GM12878 (cell line): Measurements from ENCODE around the gene GLT1D1. TPM values are rescaled to one million over a fixed set of nuclear protein-coding genes. Genes with fewer than 3 reads are reported as not detected.
"Not testable (repeated sequence)": the region's sequence is repeated elsewhere in the genome, so short reads cannot be mapped to it uniquely, and the experiment has no call there.

Experiments
- ATAC-seq: fragments of 200-7000 bp; cut with Tn5 transposase; 3 replicates; pipeline ENCODE4 v1.9.1; 2020; ENCODE audit warnings: mild to moderate bottlenecking, moderate library complexity
- BruUV-seq: library from RNA; stranded (reverse); fragments of 400-500 nt; replicated peaks from 2 replicates; lab custom pipeline; 2021; lab: Mats Ljungman, UMichigan
- CTCF ChIA-PET: fragments of 300-600 bp; sonication (Branson Sonifier 250); formaldehyde crosslinking; extraction: SDS; loops from one replicate; lab custom pipeline; 2021; ENCODE audit warnings: inconsistent platforms; lab: Yijun Ruan, JAX
- POLR2A ChIA-PET: fragments of 350-600 bp; formaldehyde crosslinking; extraction: SDS; loops from one replicate; lab custom pipeline; 2021; ENCODE audit warnings: inconsistent platforms; lab: Charles Lee
- RAD21 ChIA-PET: fragments of 300-600 bp; sonication (Branson Sonifier 250); formaldehyde crosslinking; loops from one replicate; lab custom pipeline; 2023; ENCODE audit warnings: antibody characterized with exemption; ENCODE audit not compliant: unreplicated experiment; lab: Charles Lee
- SMC1A ChIA-PET: fragments of 300-600 bp; sonication (Branson Sonifier 250); formaldehyde crosslinking; loops from one replicate; lab custom pipeline; 2023; ENCODE audit not compliant: unreplicated experiment, uncharacterized antibody; lab: Charles Lee
- DNase-seq: peaks from one replicate; pipeline ENCODE4 v3.0.0-alpha.2; 2011; ENCODE audit warnings: low read depth, low spot score
- FAIRE-seq: peaks from 3 replicates; lab custom pipeline; 2011; peaks lifted over from hg19 to GRCh38; lab: Jason Lieb, UNC
- H2AFZ ChIP-seq: 2 replicates; pipeline ENCODE4 v1.6.0; 2011; ENCODE audit warnings: low read depth, low read length, control low read depth; ENCODE audit not compliant: control insufficient read depth
- H3K27ac ChIP-seq: 2 replicates; pipeline ENCODE4 v1.5.1; 2011; ENCODE audit warnings: control low read depth; ENCODE audit not compliant: control insufficient read depth, insufficient read depth
- H3K27me3 ChIP-seq, 2 experiments: replicated peaks in 1 of 2; 2 replicates each; pipeline versions ENCODE4 v1.6.0 to v1.6.1; 2011; ENCODE audit warnings: low read length in 1 of 2; ENCODE audit not compliant: control insufficient read depth in 2 of 2, insufficient read depth in 2 of 2
- H3K36me3 ChIP-seq, 2 experiments: 2 replicates each; pipeline ENCODE4 v1.5.1; 2011; ENCODE audit warnings: low read length in 1 of 2; ENCODE audit not compliant: control insufficient read depth in 2 of 2, insufficient read depth in 2 of 2
- H3K4me1 ChIP-seq: 2 replicates; pipeline ENCODE4 v1.6.1; 2011; ENCODE audit warnings: mild to moderate bottlenecking, low read length, moderate library complexity, mixed read lengths; ENCODE audit not compliant: control insufficient read depth, insufficient read depth
- H3K4me2 ChIP-seq: 2 replicates; pipeline ENCODE4 v1.6.0; 2011; ENCODE audit warnings: control low read depth; ENCODE audit not compliant: control insufficient read depth, insufficient read depth
- H3K4me3 ChIP-seq: fragments of 200-600 bp; sonication (generic); 2 replicates; pipeline ENCODE4 v1.5.1; 2016
- H3K79me2 ChIP-seq: 2 replicates; pipeline ENCODE4 v1.6.0; 2011; ENCODE audit warnings: low read length; ENCODE audit not compliant: control insufficient read depth, insufficient read depth
- H3K9ac ChIP-seq: 2 replicates; pipeline ENCODE4 v1.8.0; 2011; ENCODE audit warnings: low read length, control low read depth, mixed read lengths; ENCODE audit not compliant: control insufficient read depth, insufficient read depth
- H3K9me3 ChIP-seq: replicated peaks from 3 replicates; pipeline ENCODE4 v1.5.1; 2011; ENCODE audit warnings: mild to moderate bottlenecking, low read length; ENCODE audit not compliant: control insufficient read depth, insufficient read depth
- H4K20me1 ChIP-seq: 2 replicates; pipeline ENCODE4 v1.6.0; 2011; ENCODE audit not compliant: control insufficient read depth, insufficient read depth
- IKZF1 ChIP-seq: fragments of 450-650 bp; conservative IDR thresholded peaks from 2 replicates; pipeline ENCODE4 v1.6.1; 2017; ENCODE audit warnings: antibody characterized with exemption, mild to moderate bottlenecking
- IKZF2 ChIP-seq, 2 experiments: fragments of 450-650 bp; IDR thresholded peaks; 2 replicates each; pipeline ENCODE4 v1.6.1; 2017; ENCODE audit warnings: mild to moderate bottlenecking in 2 of 2, moderate library complexity in 2 of 2
- RELB ChIP-seq: fragments of 450-650 bp; IDR thresholded peaks from 2 replicates; pipeline ENCODE4 v1.6.1; 2017; ENCODE audit warnings: low read depth, mild to moderate bottlenecking, moderate library complexity
- SPI1 ChIP-seq: IDR thresholded peaks from 2 replicates; pipeline ENCODE4 v1.6.1; 2011; ENCODE audit warnings: low read depth, mild to moderate bottlenecking, low read length, moderate library complexity, borderline replicate concordance; ENCODE audit not compliant: insufficient read depth
- WGBS: methylation state at CpG from one replicate; pipeline ENCODE4 v1.1.6; 2016; ENCODE audit warnings: low lambda C conversion rate; ENCODE audit not compliant: insufficient replicate concordance, insufficient coverage; ENCODE audit errors: missing lambda C conversion rate; 5-methylcytosine and 5-hydroxymethylcytosine counted together
- in situ Hi-C: fragments of 300-500 bp; cut with MboI; formaldehyde crosslinking; loops from 9 replicates; pipeline ENCODE4 v1.14.3; 2018; ENCODE audit warnings: mixed read lengths
- intact Hi-C: fragments of 100-400 bp; cut with micrococcal nuclease; formaldehyde crosslinking; loops from one replicate; pipeline ENCODE4 v1.14.2; 2022; ENCODE audit not compliant: unreplicated experiment
- polyA plus RNA-seq, 11 experiments: library from polyadenylated mRNA; depleted of rRNA in 4 of 11; unstranded in 6 of 11; stranded (reverse) in 5 of 11; fragments of >200 nt; fragmentation: Nextera tagmentation in 4 of 11; fragmentation: Illumina TruSeq in 1 of 11; extraction: Ambion mirVana in 4 of 11; extraction: Trizol in 1 of 11; gene quantifications; 1 replicate in 1 of 11; 2 replicates in 10 of 11; pipeline versions ENCODE4 v1.2.1 to v1.2.3, GENCODE V29; 2011 to 2016; ENCODE audit warnings: inconsistent platforms in 2 of 11, missing spikeins in 2 of 11, low read depth in 1 of 11
- total RNA-seq, 4 experiments: library from RNA; depleted of rRNA in 3 of 4; stranded (reverse); fragments of >200 nt in 3 of 4; fragmentation: Illumina TruSeq in 1 of 4; extraction: Trizol in 1 of 4; gene quantifications; 2 replicates each; pipeline versions ENCODE4 v1.2.1 to v1.2.3, GENCODE V29; 2013 to 2021

GLT1D1 gene
- total and polyA plus RNA-seq, 10 of the 15 experiments (the other 5 are each of a cell fraction or from before 2014, with no cell fraction given) = 0.42 to 62.8 (median 3.0) TPM

GRCh38 chr12:128805406-128805805 is 47.9 kb upstream of the GLT1D1 start:
- ChIA-PET RAD21 (interaction anchor here (1.2 to 2.7 kb wide), 5 partner anchors 9 to 25 kb away, joined by 3 to 12 read pairs (median 10); no protein-coding TSS in a partner anchor), SMC1A (interaction anchor here (0.7 to 2.8 kb wide), 13 partner anchors 8 to 29 kb away, joined by 3 to 16 read pairs (median 7); no protein-coding TSS in a partner anchor), POLR2A (interaction anchor here (0.6 to 12.9 kb wide), 9 partner anchors 9 to 34 kb away, joined by 3 to 253 read pairs (median 5); partner anchors contain the start of gene SLC15A4), CTCF (interaction anchor here (1.2 to 1.8 kb wide), 5 partner anchors 8 to 23 kb away, joined by 3 to 9 read pairs (median 4); no protein-coding TSS in a partner anchor)
- intact Hi-C loops, BruUV-seq, H4K20me1 ChIP-seq, H3K4me2 ChIP-seq, H3K9ac ChIP-seq, H3K27me3 ChIP-seq, H3K4me3 ChIP-seq, H2AFZ ChIP-seq, ATAC-seq, in situ Hi-C loops, FAIRE-seq, DNase-seq, H3K9me3 ChIP-seq: not testable (repeated sequence)
- peaks cover 34% of the 10 kb centered on the region for H3K4me1 ChIP-seq
- 0 out of 2 replicates have a peak overlapping the region, but pooled peaks have one; percentile 6 for H3K27ac ChIP-seq
- 87% methylated on average over 5 of the region's 5 CpGs for WGBS
- peaks cover 27 to 64% of the 10 kb centered on the region in 2 experiments for H3K36me3 ChIP-seq
- 0 out of 2 replicates have a peak, but pooled peaks have one; percentile 26 for TF ChIP-seq RELB
- peak; percentile 35 to 57; a peak in 2 of 4 replicates for TF ChIP-seq IKZF2 (IDR thresholded peaks at IDR 0.05)
- peak; percentile 55; the same call in 1 of the 2 replicates for TF ChIP-seq IKZF1
- 0 out of 2 replicates have a peak, but pooled peaks have one; percentile 19 for TF ChIP-seq SPI1
- H3K79me2 ChIP-seq = peaks cover 85% of the 10 kb centered on the region
